SU-DHL-6 (cell line): ENCODE results near the gene INTS3.

Experiments used
- H2AFZ ChIP-seq: fragments of 200-600 bp; sonication (generic); 2 replicates; pipeline ENCODE4 v1.6.1; 2014; ENCODE audit warnings: low read depth, mild to moderate bottlenecking, moderate library complexity, mixed read lengths, antibody characterized with exemption, low read length; ENCODE audit not compliant: severe bottlenecking
- H3F3A ChIP-seq: fragments of 200-600 bp; shearing (Covaris generic); 2 replicates; pipeline ENCODE4 v1.6.0; 2016; ENCODE audit warnings: antibody characterized with exemption, mild to moderate bottlenecking; ENCODE audit not compliant: insufficient read depth
- H3K27ac ChIP-seq: fragments of 200-600 bp; sonication (generic); 2 replicates; pipeline ENCODE4 v1.5.1; 2016; ENCODE audit warnings: low read depth, mild to moderate bottlenecking, low read length, moderate library complexity, mixed read lengths
- H3K27me3 ChIP-seq: fragments of 200-600 bp; sonication (generic), shearing (Covaris generic); 2 replicates; pipeline ENCODE4 v1.6.0; 2014; ENCODE audit warnings: mild to moderate bottlenecking, low read length
- H3K36me3 ChIP-seq: fragments of 200-600 bp; sonication (generic); 2 replicates; pipeline ENCODE4 v1.6.1; 2014; ENCODE audit warnings: mild to moderate bottlenecking, low read length, mixed read lengths
- H3K4me2 ChIP-seq: fragments of 300-600, 200-600 bp; shearing (Covaris generic), sonication (generic); 2 replicates; pipeline ENCODE4 v1.6.0; 2014; ENCODE audit warnings: low read length, low read depth, mild to moderate bottlenecking; ENCODE audit not compliant: poor library complexity, severe bottlenecking
- H3K4me3 ChIP-seq: fragments of 200-600 bp; sonication (generic); 2 replicates; pipeline ENCODE4 v1.5.1; 2014; ENCODE audit warnings: antibody characterized with exemption, low read length, mild to moderate bottlenecking, mixed read lengths; ENCODE audit not compliant: insufficient read depth, poor library complexity, severe bottlenecking
- H3K79me2 ChIP-seq: fragments of 200-600 bp; sonication (generic); 2 replicates; pipeline ENCODE4 v1.6.1; 2014; ENCODE audit warnings: mild to moderate bottlenecking, low read length, moderate library complexity; ENCODE audit not compliant: insufficient read depth
- H3K9ac ChIP-seq: fragments of 200-600 bp; sonication (generic); 2 replicates; pipeline ENCODE4 v1.7.0; 2014; ENCODE audit warnings: mild to moderate bottlenecking, low read length
- H3K9me2 ChIP-seq: fragments of 200-600 bp; sonication (generic); replicated peaks from 2 replicates; pipeline ENCODE4 v1.6.1; 2014; ENCODE audit warnings: low read length; ENCODE audit not compliant: insufficient read depth
- H3K9me3 ChIP-seq: fragments of 200-600 bp; sonication (generic); 2 replicates; pipeline ENCODE4 v1.6.1; 2014; ENCODE audit warnings: low read length, mixed read lengths; ENCODE audit not compliant: insufficient read depth
- H4K20me1 ChIP-seq: fragments of 200-600 bp; sonication (generic); 2 replicates; pipeline ENCODE4 v1.6.1; 2014; ENCODE audit warnings: low read depth, mild to moderate bottlenecking, antibody characterized with exemption, low read length, moderate library complexity, mixed read lengths
- EZH2phosphoT487 ChIP-seq: fragments of 200-600 bp; sonication (generic), shearing (Covaris generic); conservative IDR thresholded peaks from 2 replicates; pipeline ENCODE4 v1.6.1; 2018; ENCODE audit warnings: mild to moderate bottlenecking, antibody characterized with exemption, low read length, moderate library complexity, mixed read lengths
- TF ChIP-seq, protein P1 (sequence below): fragments of 200-600 bp; sonication (generic); IDR thresholded peaks from one replicate; pipeline ENCODE4 v1.5.1; 2017; ENCODE audit warnings: antibody characterized with exemption, mild to moderate bottlenecking, low read length, moderate library complexity; ENCODE audit not compliant: insufficient read depth, poor library complexity, severe bottlenecking

Gene INTS3

DNA sequence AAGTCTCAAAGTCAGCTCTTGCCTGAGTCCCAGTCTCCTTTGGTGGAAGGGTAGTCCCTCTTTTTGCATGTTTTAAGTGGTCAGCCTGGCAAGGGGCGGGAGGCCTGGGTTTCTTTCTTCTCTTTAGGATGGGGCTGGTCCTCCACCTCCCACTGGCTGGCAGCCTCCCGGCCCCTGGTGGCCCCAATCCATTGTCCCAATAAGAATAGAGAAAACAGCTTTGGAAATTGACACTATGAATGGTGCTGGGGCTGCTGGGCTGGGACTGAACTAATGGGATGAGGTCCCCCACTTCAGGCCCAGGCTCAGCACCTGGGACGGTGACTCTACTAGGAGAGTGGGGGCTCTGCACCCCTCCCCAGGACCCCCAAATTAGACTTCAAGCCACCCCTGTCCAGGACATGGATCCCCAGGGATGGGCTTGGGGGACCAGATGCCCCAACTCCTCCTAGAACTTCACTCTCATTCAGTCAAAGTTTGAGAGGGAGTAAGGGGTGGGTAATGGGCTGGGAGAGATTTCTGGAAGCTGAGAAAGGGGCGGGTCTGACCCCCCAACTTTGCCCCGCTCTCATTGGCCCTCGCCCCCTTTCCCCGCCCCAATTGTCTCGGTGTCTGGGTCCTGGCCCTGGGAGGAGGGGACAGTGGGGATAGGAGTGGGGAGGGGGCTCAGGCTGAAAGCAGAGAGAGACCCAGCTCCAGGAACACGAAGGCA, 65.6 kb downstream of the INTS3 start:
- Histone ChIP-seq H3K4me3 (no peak overlapping the region), H2AFZ (no peak overlapping the region)

GRCh38 chr1:153793973-153794615, 66.2 kb downstream of the INTS3 start:
- no peak overlapping the region for H3K9ac ChIP-seq
- H3K9me2 ChIP-seq, result no peaks in the 10 kb centered on the region
- no peaks in the 10 kb centered on the region for H3K79me2 ChIP-seq
- no peak for TF ChIP-seq EZH2phosphoT487
- TF ChIP-seq, protein P1, sequence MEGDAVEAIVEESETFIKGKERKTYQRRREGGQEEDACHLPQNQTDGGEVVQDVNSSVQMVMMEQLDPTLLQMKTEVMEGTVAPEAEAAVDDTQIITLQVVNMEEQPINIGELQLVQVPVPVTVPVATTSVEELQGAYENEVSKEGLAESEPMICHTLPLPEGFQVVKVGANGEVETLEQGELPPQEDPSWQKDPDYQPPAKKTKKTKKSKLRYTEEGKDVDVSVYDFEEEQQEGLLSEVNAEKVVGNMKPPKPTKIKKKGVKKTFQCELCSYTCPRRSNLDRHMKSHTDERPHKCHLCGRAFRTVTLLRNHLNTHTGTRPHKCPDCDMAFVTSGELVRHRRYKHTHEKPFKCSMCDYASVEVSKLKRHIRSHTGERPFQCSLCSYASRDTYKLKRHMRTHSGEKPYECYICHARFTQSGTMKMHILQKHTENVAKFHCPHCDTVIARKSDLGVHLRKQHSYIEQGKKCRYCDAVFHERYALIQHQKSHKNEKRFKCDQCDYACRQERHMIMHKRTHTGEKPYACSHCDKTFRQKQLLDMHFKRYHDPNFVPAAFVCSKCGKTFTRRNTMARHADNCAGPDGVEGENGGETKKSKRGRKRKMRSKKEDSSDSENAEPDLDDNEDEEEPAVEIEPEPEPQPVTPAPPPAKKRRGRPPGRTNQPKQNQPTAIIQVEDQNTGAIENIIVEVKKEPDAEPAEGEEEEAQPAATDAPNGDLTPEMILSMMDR, result no peak
- no peak overlapping the region for H3K4me2 ChIP-seq
- no peak overlapping the region for H2AFZ ChIP-seq
- H4K20me1 ChIP-seq, result no peaks in the 10 kb centered on the region
- peaks cover 19% of the 10 kb centered on the region for H3F3A ChIP-seq
- no peak overlapping the region for H3K4me3 ChIP-seq
- H3K27me3 ChIP-seq, result no peaks in the 10 kb centered on the region
- H3K9me3 ChIP-seq, result no peaks in the 10 kb centered on the region
- H3K36me3 ChIP-seq, result no peaks in the 10 kb centered on the region
- H3K27ac ChIP-seq, result no peak overlapping the region

More for the DNA sequence above, 65.6 kb downstream of the INTS3 start:
- no peak overlapping the region for H3K27ac ChIP-seq
- H3K79me2 ChIP-seq, result no peaks in the 10 kb centered on the region
- no peaks in the 10 kb centered on the region for H4K20me1 ChIP-seq
- H3F3A ChIP-seq, result peaks cover 14% of the 10 kb centered on the region
- H3K27me3 ChIP-seq, result no peaks in the 10 kb centered on the region
- no peaks in the 10 kb centered on the region for H3K9me2 ChIP-seq
- H3K9ac ChIP-seq, result no peak overlapping the region
- H3K9me3 ChIP-seq, result no peaks in the 10 kb centered on the region
- TF ChIP-seq, protein P1, result no peak
- no peak for TF ChIP-seq EZH2phosphoT487
- no peak overlapping the region for H3K4me2 ChIP-seq
- H3K36me3 ChIP-seq, result no peaks in the 10 kb centered on the region

DNA sequence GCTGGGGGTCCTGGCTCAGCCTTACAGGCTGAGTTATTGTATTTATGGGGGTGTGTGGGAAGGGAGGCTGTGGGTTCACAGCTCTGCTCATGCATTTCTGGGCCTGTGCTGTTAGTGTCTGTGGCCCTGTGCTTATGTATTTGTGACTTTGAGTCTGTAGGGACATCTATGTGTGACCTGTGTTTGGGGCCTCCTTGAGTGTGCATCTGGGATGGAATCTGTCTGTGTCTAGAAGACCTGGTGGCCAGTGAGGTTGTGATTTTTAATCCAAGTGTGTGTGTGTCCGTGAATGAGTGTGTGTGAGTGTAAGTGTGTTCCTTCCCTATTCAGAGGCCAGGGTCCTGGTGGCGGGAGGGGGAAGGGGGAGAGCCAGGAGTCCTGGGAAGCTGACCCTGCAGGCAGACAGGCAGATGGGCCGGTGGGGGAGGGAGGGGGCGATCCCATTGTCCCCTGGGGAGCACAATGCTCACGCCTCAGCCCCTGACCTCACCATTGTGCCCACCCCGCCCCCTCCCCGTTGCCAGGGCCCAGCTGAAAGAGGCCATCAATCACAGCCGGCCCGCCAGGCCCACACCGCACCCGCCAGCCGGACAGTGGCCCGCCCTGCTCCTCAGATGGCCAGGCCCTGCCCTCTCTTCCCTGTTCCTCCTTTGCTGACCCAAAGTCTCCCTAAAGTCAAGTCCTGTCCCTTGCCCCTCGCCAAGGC, 66.9 kb downstream of the INTS3 start:
- TF ChIP-seq, protein P1, result no peak
- TF ChIP-seq EZH2phosphoT487, result no peak
- H3K9ac ChIP-seq, result no peak overlapping the region
- no peaks in the 10 kb centered on the region for H3K9me3 ChIP-seq
- no peak overlapping the region for H2AFZ ChIP-seq
- H3K27me3 ChIP-seq, result no peaks in the 10 kb centered on the region
- H3K4me3 ChIP-seq, result no peak overlapping the region
- H4K20me1 ChIP-seq, result no peaks in the 10 kb centered on the region
- H3F3A ChIP-seq, result peaks cover 19% of the 10 kb centered on the region
- H3K27ac ChIP-seq, result no peak overlapping the region
- H3K79me2 ChIP-seq, result no peaks in the 10 kb centered on the region
- no peaks in the 10 kb centered on the region for H3K36me3 ChIP-seq
- no peaks in the 10 kb centered on the region for H3K9me2 ChIP-seq
- no peak overlapping the region for H3K4me2 ChIP-seq
